IMR-90 (cell line): ENCODE results near the gene ADARB2. TPM values are rescaled to one million over a fixed set of nuclear protein-coding genes. Genes with fewer than 3 reads are reported as not detected.

Experiments
- ATAC-seq: fragments of 200-7000 bp; cut with Tn5 transposase; 2 replicates; pipeline ENCODE4 v1.9.1; 2020; ENCODE audit warnings: low read depth, mild to moderate bottlenecking, moderate library complexity
- BruUV-seq: library from RNA; stranded (reverse); fragments of 400-500 nt; replicated peaks from 2 replicates; lab custom pipeline; 2021; lab: Mats Ljungman, UMichigan
- CTCF ChIA-PET: fragments of 300-600 bp; formaldehyde crosslinking; extraction: SDS; loops from one replicate; lab custom pipeline; 2021; ENCODE audit warnings: antibody characterized with exemption; lab: Yijun Ruan, JAX
- POLR2A ChIA-PET: fragments of 300-600 bp; sonication (Branson Sonifier 250); formaldehyde crosslinking; loops from one replicate; lab custom pipeline; 2022; ENCODE audit warnings: antibody characterized with exemption; ENCODE audit not compliant: unreplicated experiment; lab: Charles Lee
- DNase-seq: peaks from one replicate; pipeline ENCODE4 v3.0.0; 2013
- H2AFZ ChIP-seq: replicated peaks from 2 replicates; pipeline ENCODE3; 2013; ENCODE audit warnings: low read length, mild to moderate bottlenecking; ENCODE audit not compliant: poor library complexity
- H2AK5ac ChIP-seq: 2 replicates; pipeline ENCODE4 v1.6.1; 2013; ENCODE audit warnings: low read depth, low read length, inconsistent platforms
- H2AK9ac ChIP-seq: replicated peaks from 2 replicates; pipeline ENCODE3; 2013; ENCODE audit warnings: mild to moderate bottlenecking, low read depth, low read length, moderate library complexity; ENCODE audit not compliant: poor library complexity
- H2BK120ac ChIP-seq: 2 replicates; pipeline ENCODE4 v1.6.1; 2013; ENCODE audit warnings: low read depth, low read length, inconsistent platforms
- H2BK15ac ChIP-seq: 3 replicates; pipeline ENCODE4 v1.6.1; 2013; ENCODE audit warnings: low read depth, low read length, inconsistent platforms
- H2BK20ac ChIP-seq: 2 replicates; pipeline ENCODE4 v1.6.1; 2013; ENCODE audit warnings: low read depth, mild to moderate bottlenecking, inconsistent platforms, low read length, moderate library complexity
- H2BK5ac ChIP-seq: 2 replicates; pipeline ENCODE4 v1.6.1; 2013; ENCODE audit warnings: mild to moderate bottlenecking, low read depth, low read length, inconsistent platforms; ENCODE audit not compliant: poor library complexity, severe bottlenecking
- H3K14ac ChIP-seq: replicated peaks from 2 replicates; pipeline ENCODE4 v1.6.1; 2013; ENCODE audit warnings: low read depth, low read length, inconsistent platforms
- H3K18ac ChIP-seq: 2 replicates; pipeline ENCODE4 v1.6.1; 2013; ENCODE audit warnings: low read depth, low read length, control low read depth
- H3K23ac ChIP-seq: 2 replicates; pipeline ENCODE4 v1.6.1; 2013; ENCODE audit warnings: low read depth, low read length, inconsistent platforms
- H3K27ac ChIP-seq: 2 replicates; pipeline ENCODE4 v1.5.1; 2013; ENCODE audit warnings: mild to moderate bottlenecking, control low read depth, low read length; ENCODE audit not compliant: insufficient read depth
- H3K27me3 ChIP-seq: 2 replicates; pipeline ENCODE4 v1.6.1; 2013; ENCODE audit warnings: low read length; ENCODE audit not compliant: control insufficient read depth, insufficient read depth
- H3K36me3 ChIP-seq: 2 replicates; pipeline ENCODE4 v1.6.1; 2013; ENCODE audit warnings: low read length, mixed read lengths; ENCODE audit not compliant: control insufficient read depth, insufficient read depth
- H3K4ac ChIP-seq: 2 replicates; pipeline ENCODE4 v1.6.1; 2013; ENCODE audit warnings: low read depth, low read length, inconsistent platforms
- H3K4me1 ChIP-seq: 2 replicates; pipeline ENCODE4 v1.6.1; 2013; ENCODE audit warnings: low read length, mixed read lengths; ENCODE audit not compliant: control insufficient read depth, insufficient read depth
- H3K4me2 ChIP-seq: 2 replicates; pipeline ENCODE4 v1.6.1; 2013; ENCODE audit warnings: low read depth, mild to moderate bottlenecking, control low read depth, low read length, moderate library complexity
- H3K4me3 ChIP-seq: 2 replicates; pipeline ENCODE4 v1.5.1; 2013; ENCODE audit warnings: low read depth, mild to moderate bottlenecking, control low read depth, low read length, moderate library complexity; ENCODE audit not compliant: insufficient read depth
- H3K56ac ChIP-seq: 2 replicates; pipeline ENCODE4 v1.6.1; 2013; ENCODE audit warnings: low read length, inconsistent platforms; ENCODE audit not compliant: insufficient read depth; ENCODE audit errors: extremely low read depth
- H3K79me1 ChIP-seq, 2 experiments: 2 replicates each; pipeline ENCODE4 v1.6.1; 2013; ENCODE audit warnings: low read length in 2 of 2, inconsistent platforms in 1 of 2, low read depth in 1 of 2
- H3K9ac ChIP-seq: 2 replicates; pipeline ENCODE4 v1.6.1; 2013; ENCODE audit warnings: low read depth, low read length, control low read depth
- H3K9me1 ChIP-seq: 2 replicates; pipeline ENCODE4 v1.6.1; 2013; ENCODE audit warnings: low read length, inconsistent platforms; ENCODE audit not compliant: insufficient read depth
- H3K9me3 ChIP-seq: 2 replicates; pipeline ENCODE4 v1.6.1; 2013; ENCODE audit warnings: low read length; ENCODE audit not compliant: control insufficient read depth, insufficient read depth
- H4K20me1 ChIP-seq: 2 replicates; pipeline ENCODE4 v1.6.1; 2013; ENCODE audit warnings: low read length, inconsistent platforms; ENCODE audit not compliant: insufficient read depth
- H4K5ac ChIP-seq: 2 replicates; pipeline ENCODE4 v1.6.1; 2013; ENCODE audit warnings: mild to moderate bottlenecking, low read depth, low read length, control low read depth
- H4K8ac ChIP-seq, 2 experiments: 2 replicates each; pipeline ENCODE4 v1.6.1; 2013; ENCODE audit warnings: low read depth in 2 of 2, low read length in 2 of 2, control low read depth in 1 of 2, inconsistent platforms in 1 of 2
- H4K91ac ChIP-seq: 2 replicates; pipeline ENCODE4 v1.6.1; 2013; ENCODE audit warnings: low read depth, low read length, inconsistent platforms; ENCODE audit not compliant: insufficient read depth
- BHLHE40 ChIP-seq: fragments of 150-350 bp; IDR thresholded peaks from 2 replicates; pipeline ENCODE4 v1.6.1; 2016; ENCODE audit warnings: mild to moderate bottlenecking, low read depth, low read length
- CEBPB ChIP-seq: IDR thresholded peaks from 2 replicates; pipeline ENCODE4 v1.6.1; 2012; ENCODE audit warnings: low read depth, low read length, improper control_type of control experiment
- CHD1 ChIP-seq: IDR thresholded peaks from 2 replicates; pipeline ENCODE4 v1.6.1; 2012; ENCODE audit warnings: low read depth, low read length, improper control_type of control experiment
- FOS ChIP-seq: fragments of 150-350 bp; IDR thresholded peaks from 2 replicates; pipeline ENCODE4 v1.6.1; 2016; ENCODE audit warnings: low read depth, low read length
- MAFK ChIP-seq: IDR thresholded peaks from 2 replicates; pipeline ENCODE4 v1.6.1; 2012; ENCODE audit warnings: low read depth, low read length, improper control_type of control experiment
- MAZ ChIP-seq: IDR thresholded peaks from 2 replicates; pipeline ENCODE4 v1.6.1; 2012; ENCODE audit warnings: low read depth, mild to moderate bottlenecking, low read length, improper control_type of control experiment, moderate library complexity, borderline replicate concordance
- MXI1 ChIP-seq: IDR thresholded peaks from 2 replicates; pipeline ENCODE4 v1.6.1; 2012; ENCODE audit warnings: low read depth, mild to moderate bottlenecking, low read length, moderate library complexity, borderline replicate concordance
- NFE2L2 ChIP-seq: fragments of 150-350 bp; IDR thresholded peaks from 2 replicates; pipeline ENCODE4 v1.6.1; 2016; ENCODE audit warnings: low read depth, mild to moderate bottlenecking, low read length
- RCOR1 ChIP-seq: IDR thresholded peaks from 2 replicates; pipeline ENCODE4 v1.6.1; 2012; ENCODE audit warnings: mild to moderate bottlenecking, low read length, improper control_type of control experiment; ENCODE audit not compliant: insufficient replicate concordance
- SMC3 ChIP-seq: fragments of 150-350 bp; IDR thresholded peaks from 2 replicates; pipeline ENCODE4 v1.6.1; 2016; ENCODE audit warnings: low read depth, mild to moderate bottlenecking, antibody characterized with exemption, low read length, moderate library complexity
- USF2 ChIP-seq: fragments of 150-350 bp; IDR thresholded peaks from 2 replicates; pipeline ENCODE4 v1.6.1; 2017; ENCODE audit warnings: mild to moderate bottlenecking, antibody characterized with exemption, low read length, low read depth
- WGBS, 2 experiments: methylation state at CpG; one replicate each; pipeline versions ENCODE4 v1.1.5 to v1.1.7; 2013; ENCODE audit warnings: missing lambda C conversion rate in 2 of 2; ENCODE audit not compliant: insufficient read length in 1 of 2; ENCODE audit errors: extremely low coverage in 2 of 2; 5-methylcytosine and 5-hydroxymethylcytosine counted together
- dilution Hi-C: fragments of 300-500 bp; cut with HindIII; formaldehyde crosslinking; loops from one replicate; pipeline ENCODE4 v1.14.3; 2018; ENCODE audit warnings: low sequenced_read_pairs; ENCODE audit not compliant: unreplicated experiment
- in situ Hi-C: fragments of 300-500 bp; cut with MboI; formaldehyde crosslinking; loops from 3 replicates; pipeline ENCODE4 v1.14.3; 2019; ENCODE audit warnings: low sequenced_read_pairs, inconsistent platforms, mixed read lengths
- intact Hi-C: fragments of 100-400 bp; cut with micrococcal nuclease; formaldehyde crosslinking; loops from 2 replicates; pipeline ENCODE4 v1.10.0; 2022
- polyA plus RNA-seq, 3 experiments: library from polyadenylated mRNA; depleted of rRNA; stranded (reverse); fragments of >200 nt; gene quantifications; 2 replicates each; pipeline ENCODE4 v1.2.3, GENCODE V29; 2012; ENCODE audit warnings: low replicate concordance in 1 of 3
- total RNA-seq: library from RNA; depleted of rRNA; stranded (reverse); fragments of >200 nt; gene quantifications from 2 replicates; pipeline ENCODE4 v1.2.3, GENCODE V29; 2012

The ADARB2 gene
- total and polyA plus RNA-seq, 2 of the 4 experiments (the other 2 are of a cell fraction), result not detected

GRCh38 chr10:1382711-1383110, 354.6 kb downstream of the ADARB2 start:
- Histone ChIP-seq H2AK9ac (no peak overlapping the region), H3K56ac (no peak overlapping the region), H2AFZ (no peak overlapping the region), H2BK5ac (no peak overlapping the region), H3K23ac (no peak overlapping the region), H2BK15ac (no peak overlapping the region), H3K18ac (no peak overlapping the region), H3K4ac (no peak overlapping the region), H3K4me2 (no peak overlapping the region), H3K27ac (no peak overlapping the region), H4K20me1 (no peaks in the 10 kb centered on the region), H3K79me1 (no peaks in the 10 kb centered on the region), H3K4me1 (no peaks in the 10 kb centered on the region), H4K5ac (no peak overlapping the region), H3K9me1 (no peaks in the 10 kb centered on the region), H3K4me3 (no peak overlapping the region), H2AK5ac (no peak overlapping the region), H3K14ac (no peak overlapping the region), H4K91ac (no peak overlapping the region), H3K9me3 (peaks cover 32% of the 10 kb centered on the region), H2BK120ac (no peak overlapping the region), H3K9ac (no peak overlapping the region), H2BK20ac (no peak overlapping the region), H3K36me3 (no peaks in the 10 kb centered on the region), H4K8ac (no peak overlapping the region), H3K27me3 (no peaks in the 10 kb centered on the region)
- no TSS peak for BruUV-seq
- in situ Hi-C loops (no loop called here), intact Hi-C loops (no loop called here), dilution Hi-C loops (no loop called here)
- ATAC-seq, result no peak
- ChIA-PET CTCF (interaction anchor here (0.6 kb wide), 1 partner anchor 60 kb away, joined by 5 read pairs; no protein-coding TSS in a partner anchor), POLR2A (no interaction called here)
- TF ChIP-seq MAFK, result no peak
- no peak for TF ChIP-seq RCOR1
- no peak for TF ChIP-seq SMC3
- TF ChIP-seq FOS, result no peak
- TF ChIP-seq CEBPB, result no peak
- TF ChIP-seq MXI1, result no peak
- TF ChIP-seq USF2, result no peak
- no peak for TF ChIP-seq CHD1
- no peak for TF ChIP-seq BHLHE40
- TF ChIP-seq NFE2L2, result no peak
- no peak for TF ChIP-seq MAZ
- 80% methylated on average over 1 of the region's 13 CpGs; no CpG with 5 or more reads in 1 of the 2 experiments for WGBS, 2 experiments
- no peak for DNase-seq
